GM19238 (cell line): ENCODE data around the gene TXLNA.
"Not testable (repeated sequence)": the region's sequence is repeated elsewhere in the genome, so short reads cannot be mapped to it uniquely, and the experiment has no call there.

Experiments used
- DNase-seq: peaks from one replicate; pipeline ENCODE4 v3.0.0; 2011; ENCODE audit warnings: low spot score; ENCODE audit not compliant: insufficient read length

The TXLNA gene

DNA sequence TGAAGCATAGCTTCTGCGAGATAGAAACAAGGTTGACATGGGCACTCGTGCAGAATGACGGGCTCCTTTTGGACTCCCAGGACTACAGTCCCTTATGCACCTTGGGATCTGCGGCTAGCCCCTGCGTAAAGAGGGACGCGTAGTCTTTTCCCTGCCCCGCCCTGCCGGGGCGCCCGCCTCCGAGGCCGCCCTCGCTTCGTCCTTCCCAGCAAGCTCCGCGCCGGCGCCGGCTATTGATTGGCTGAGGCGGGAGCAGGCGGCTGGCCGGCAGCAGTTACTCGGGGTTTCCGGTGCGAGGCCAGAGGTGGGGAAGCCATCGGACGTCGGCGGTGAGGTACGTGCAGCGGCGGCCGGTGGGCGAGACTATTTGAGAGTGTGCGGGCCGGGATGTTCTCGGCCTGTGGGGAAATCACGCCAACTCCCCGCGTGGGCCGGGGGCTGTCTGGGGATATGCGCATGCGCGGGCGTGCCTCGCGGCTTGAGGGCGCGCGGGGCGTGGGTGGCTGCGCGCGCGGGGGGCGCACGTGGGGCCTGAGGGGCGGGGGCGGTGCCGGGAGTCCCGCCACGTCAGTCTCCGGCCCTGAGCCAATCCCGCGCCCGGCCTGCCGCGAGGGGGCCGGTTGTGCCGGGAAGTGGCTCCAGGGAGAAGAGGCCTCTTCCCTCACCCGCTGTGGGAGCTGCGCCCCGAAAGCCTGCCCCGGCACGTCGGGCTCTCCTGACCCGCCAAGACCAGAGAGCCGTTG is at the start of gene TXLNA:
Gene TXLNA, plus strand, starts transcription at position 233 of the 743 bp plus-strand sequence. CDS start 671 bp downstream, outside the sequence.
- peak; percentile 99 for DNase-seq

- DNase-seq: not testable (repeated sequence)
Measured at GRCh38 chr1:32133950-32134280, 45.6 kb upstream of the TXLNA start.

DNA sequence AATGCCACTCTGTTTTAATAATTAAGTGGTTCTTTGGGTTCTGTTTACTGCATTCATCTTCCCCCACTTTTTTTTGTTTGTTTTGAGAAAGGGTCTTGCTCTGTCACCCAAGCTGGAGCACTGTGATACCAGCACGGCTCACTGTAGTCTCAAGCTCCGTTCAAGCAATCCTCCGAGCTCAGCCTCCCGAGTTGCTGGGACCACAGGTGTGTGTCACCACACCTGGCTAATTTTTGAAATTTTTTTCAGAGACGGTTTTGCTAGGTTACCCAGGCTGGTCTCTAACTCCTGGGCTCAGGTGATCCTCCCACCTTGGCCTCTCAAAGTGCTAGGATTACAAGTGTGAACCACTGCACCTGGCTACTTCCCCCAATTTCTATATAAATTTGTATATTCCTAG is 42.4 kb upstream of the TXLNA start:
- DNase-seq: no peak

DNA sequence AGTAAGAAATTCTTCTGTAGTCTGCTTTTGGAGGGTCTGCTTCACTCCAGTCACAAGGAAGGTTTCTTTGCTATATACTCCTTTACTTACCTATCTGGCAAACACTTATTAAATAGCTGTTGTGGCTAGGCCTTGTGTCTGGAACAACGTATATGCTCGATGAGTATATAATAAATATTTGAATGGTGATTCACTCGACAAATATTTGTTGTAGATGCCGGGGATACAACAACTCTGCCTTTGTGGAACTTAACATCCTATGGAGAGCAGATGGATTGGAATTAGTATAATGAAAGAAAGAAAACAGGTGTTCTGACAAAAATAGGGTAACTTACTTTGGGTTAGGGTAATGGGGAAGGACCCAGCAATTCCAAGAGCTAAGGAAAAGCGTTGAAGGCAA is 40.5 kb upstream of the TXLNA start:
- DNase-seq: no peak

DNA sequence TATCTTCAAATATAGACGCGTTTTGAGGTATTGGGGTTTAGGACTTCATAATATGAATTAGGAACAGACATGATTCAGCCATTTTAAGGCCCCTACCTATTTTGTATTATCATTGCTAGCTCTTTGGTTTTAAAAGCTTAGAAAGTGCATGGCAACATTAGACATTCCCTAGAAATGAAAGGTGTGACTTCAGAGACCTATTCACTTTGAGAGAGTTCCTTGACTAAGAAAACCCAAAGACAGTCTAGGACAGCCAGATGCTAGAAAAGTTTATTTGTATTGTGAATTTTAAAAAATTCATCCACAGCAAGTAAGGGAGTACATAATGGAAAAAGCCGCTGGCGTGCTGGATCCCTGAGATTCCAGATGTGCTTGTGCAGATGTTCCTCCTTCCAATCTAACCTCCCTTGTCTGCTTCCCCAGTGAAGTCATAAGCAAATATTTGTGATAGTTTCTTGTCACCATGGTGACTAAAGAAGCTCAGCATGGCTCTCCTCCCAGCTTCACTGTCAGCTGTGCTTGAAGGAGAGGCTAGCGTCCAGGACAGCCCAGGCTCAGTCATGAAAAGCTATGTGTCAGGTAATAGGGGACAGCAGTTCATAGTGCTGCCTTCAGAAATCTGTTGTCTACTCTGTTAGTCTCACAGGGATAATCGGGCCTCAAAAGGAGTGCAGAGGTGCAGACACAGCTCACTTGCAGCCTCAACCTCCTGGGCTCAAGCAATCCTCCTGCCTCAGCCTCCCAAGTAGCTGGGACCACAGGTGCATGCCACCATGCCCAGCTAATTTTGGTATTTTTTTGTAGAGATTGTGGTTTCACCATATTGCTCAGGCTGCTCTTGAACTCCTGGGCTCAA is 36.8 kb upstream of the TXLNA start:
- no peak for DNase-seq

DNA sequence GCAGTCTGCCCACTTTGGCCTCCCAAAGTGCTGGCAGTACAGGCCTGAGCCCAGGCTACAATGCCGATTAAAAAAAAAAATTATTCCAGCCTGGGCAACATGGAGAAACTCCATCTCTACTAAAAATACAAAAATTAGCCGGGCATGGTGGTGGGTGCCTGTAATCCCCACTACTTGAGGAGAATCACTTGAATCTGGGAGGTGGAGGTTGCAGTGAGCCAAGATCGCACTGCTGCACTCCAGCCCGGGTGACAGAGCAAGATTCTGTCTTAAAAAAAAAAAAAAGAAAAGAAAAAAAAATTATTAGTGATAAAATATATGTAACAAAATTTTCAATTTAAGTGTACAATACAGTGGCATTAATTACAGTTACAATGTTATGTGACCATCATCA is 36.2 kb upstream of the TXLNA start:
- DNase-seq: not testable (repeated sequence)

GRCh38 chr1:32144033-32144432 is 35.4 kb upstream of the TXLNA start:
- no peak for DNase-seq

DNA sequence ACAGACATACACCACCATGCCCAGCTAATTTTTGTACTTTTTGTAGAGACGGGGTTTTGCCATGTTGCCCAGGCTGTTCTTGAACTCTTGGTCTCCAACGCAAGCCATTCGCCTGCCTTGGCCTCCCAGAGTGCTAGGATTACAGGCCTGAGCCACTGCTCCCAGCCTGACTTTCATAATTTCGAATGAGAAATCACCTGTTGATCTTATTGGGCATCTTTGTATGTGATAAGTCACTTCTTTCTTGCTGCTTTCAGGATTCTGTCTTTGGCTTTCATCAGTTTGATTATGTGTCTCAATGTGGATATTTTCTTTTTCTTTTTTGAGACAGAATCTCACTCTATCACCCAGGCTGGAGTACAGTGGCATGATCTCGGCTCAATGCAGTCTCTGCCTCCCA is 31.7 kb upstream of the TXLNA start:
- not testable (repeated sequence) for DNase-seq

DNA sequence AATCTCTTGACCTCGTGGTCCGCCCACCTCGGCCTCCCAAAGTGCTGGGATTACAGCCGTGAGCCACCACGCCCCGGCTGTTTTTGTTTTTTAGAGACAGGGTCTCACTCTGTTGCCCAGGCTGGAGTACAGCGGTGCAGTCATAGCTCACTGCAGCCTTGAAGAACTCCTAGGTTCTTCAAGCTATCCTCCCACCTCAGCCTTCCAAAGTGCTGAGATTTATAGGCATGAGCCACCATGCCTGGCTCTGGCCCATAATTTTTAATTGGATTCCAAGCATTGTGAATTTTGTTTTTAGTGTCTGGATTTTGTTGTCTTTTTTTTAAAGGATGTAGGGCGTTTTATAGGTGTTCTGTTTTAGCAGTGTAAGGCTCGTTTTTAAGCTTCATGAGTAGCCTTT is 28.6 kb upstream of the TXLNA start:
- no peak for DNase-seq

- no peak for DNase-seq
Measured at GRCh38 chr1:32151319-32151787, 28.1 kb upstream of the TXLNA start.

DNA sequence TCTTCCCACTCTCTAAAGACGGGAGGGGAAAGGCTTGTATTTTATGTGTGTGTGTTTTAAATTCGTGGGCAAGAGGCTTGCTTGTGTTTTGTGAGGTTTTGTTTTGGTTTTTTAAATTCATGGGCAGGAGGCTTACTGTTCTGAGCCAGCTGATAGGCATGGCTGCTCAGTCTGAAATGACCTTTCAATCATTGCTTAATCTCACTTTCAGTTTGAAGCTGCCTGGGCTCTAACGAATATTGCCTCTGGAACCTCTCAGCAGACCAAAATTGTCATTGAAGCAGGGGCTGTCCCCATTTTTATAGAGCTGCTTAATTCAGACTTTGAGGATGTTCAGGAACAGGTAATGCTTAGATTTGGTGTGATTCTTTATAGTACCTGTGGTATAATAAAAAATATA is 20.3 kb upstream of the TXLNA start:
- DNase-seq: peak; percentile 30

- DNase-seq: no peak
Measured at GRCh38 chr1:32163405-32163804, 16.1 kb upstream of the TXLNA start.

DNA sequence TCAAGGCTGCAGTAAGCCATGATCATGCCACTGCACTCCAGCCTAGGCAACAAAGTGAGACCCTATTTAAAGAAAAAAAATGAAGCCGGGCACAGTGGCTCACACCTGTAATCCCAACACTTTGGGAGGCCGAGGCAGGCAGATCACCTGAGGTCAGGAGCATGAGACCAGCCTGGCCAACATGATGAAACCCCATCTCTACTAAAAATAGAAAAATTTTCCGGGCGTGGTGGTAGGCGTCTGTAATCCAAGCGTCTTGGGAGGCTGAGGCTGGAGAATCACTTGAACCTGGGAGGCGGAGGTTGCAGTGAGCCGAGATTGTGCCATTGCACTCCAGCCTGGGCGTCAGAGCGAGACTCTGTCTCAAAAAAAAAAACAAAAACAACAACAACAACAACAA is 13.8 kb upstream of the TXLNA start:
- DNase-seq: not testable (repeated sequence)

DNA sequence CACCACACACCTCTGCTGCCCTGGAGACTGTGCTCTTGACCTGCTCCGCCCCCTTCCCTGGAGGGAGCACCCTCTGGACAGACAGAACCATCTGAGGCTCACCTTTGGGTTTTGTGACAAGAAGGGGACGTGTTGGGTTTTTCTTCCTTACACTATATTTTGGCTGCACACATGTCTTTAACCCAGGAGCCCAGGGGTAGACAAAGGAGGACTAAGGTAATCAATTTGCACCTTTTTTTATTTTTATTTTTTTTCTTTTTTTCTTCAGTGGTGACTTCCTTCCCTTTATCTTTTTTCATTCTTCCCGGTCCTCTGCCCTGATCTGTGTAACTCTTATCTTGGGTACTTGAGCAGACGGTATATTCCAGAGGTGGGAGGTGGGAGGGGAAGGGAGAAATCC is 8.5 kb upstream of the TXLNA start:
- no peak for DNase-seq

- no peak for DNase-seq
Measured at GRCh38 chr1:32172621-32173245, 6.7 kb upstream of the TXLNA start.

DNA sequence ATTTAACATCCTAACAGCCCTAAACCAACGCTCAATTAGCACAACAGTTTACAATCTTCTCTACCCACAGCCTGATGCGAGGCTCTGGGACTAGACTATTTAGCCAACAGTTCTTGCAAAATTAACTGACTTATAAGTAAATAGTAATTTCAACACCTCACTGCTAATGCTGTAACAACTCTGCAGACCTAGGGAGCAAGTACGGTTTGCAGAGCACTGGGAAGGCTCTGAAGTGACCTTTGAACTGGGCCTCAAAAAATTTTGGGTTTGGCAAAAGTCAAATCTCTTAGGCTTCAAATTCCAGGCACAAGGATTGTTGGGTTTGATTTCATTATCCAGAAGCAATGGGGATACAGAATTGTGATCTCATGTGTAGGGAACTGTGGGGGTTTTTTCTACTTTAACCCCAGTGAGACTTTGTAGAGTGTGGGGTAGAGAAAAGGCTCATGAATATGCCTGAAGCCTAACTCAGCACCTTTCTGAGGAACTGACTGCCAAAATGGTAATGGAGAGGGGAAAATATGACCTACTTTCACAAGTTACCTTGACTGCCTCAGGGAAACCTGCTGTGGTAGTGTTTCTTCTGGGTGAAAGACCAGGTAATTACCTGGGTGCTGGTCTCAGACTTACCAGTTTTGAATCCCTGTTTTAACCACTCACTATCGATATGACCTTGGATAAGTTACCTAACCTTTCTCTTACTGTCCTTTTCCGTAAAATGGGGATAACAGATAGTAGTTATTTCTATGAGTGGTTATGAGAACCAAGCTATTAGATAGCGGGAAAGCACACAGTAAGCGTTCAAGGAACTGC is 889 bp upstream of the TXLNA start:
- no peak for DNase-seq

GRCh38 chr1:32179193-32179442 is 357 bp upstream of the TXLNA start:
- DNase-seq: peak; percentile 25

GRCh38 chr1:32180186-32181060 is 948 bp downstream of the TXLNA start:
- peak; percentile 40 for DNase-seq

DNA sequence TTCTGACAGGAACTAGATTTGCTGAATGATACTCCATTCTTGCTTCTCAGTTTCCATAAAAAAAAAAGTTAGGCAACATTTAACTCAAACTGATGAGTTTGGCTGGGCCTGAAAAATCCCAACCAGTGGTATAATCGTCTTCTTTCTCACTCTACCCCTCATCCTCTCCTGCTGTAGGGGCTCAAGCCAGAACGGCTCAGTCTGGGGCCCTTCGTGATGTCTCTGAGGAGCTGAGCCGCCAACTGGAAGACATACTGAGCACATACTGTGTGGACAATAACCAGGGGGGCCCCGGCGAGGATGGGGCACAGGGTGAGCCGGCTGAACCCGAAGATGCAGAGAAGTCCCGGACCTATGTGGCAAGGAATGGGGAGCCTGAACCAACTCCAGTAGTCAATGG is 1.6 kb downstream of the TXLNA start:
- DNase-seq: no peak

DNA sequence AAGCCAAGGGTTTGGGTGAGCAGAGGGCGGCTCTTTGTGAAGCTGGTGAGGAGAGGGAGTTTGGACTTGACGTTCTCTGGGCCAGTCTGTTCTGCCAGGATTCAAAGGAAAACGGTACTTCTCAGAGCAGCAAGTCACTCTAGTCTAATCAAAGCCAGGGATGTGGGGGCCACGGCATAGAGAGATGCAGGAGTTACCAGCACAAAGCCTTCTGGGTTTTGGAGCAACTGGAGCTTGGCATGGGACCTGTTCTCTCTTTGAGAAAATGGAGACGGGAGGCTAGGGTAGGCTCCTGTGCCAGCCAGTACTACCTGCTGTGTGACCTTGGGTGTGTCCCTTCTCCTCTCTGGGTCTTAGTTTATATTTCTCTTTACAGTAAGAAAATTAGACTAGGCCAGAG is 2.1 kb downstream of the TXLNA start:
- no peak for DNase-seq

DNA sequence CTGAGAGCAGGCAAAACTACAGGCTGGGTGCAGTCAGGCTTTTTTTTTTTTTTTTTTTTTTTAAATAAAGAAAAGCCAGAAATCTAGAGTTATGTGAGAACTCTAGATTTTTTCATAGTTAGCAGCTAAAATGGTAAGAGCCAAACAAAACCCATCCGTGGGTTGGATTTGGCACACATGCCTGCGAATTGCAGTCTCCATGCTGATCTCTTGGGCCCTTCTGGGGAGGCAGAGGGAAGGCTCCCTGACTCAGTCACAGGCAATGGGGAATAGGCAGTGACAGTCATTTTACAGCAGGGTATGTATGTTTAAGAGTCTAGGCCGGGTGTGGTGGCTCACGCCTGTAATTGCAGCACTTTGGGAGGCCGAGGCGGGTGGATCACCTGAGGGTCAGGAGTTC is 2.6 kb downstream of the TXLNA start:
- DNase-seq: no peak
